NT2/D1 (cell line): ENCODE results near the gene HIPK2.

Experiments used
- DNase-seq: peaks from one replicate; pipeline ENCODE4 v3.0.0-alpha.2; 2011; ENCODE audit warnings: low read depth, low spot score
- H3K27me3 ChIP-seq: 2 replicates; pipeline ENCODE4 v1.6.0; 2011; ENCODE audit warnings: mild to moderate bottlenecking; ENCODE audit not compliant: insufficient read length, insufficient read depth
- H3K36me3 ChIP-seq: 2 replicates; pipeline ENCODE4 v1.6.1; 2011; ENCODE audit warnings: mild to moderate bottlenecking, low read length, mixed read lengths; ENCODE audit not compliant: insufficient read depth, insufficient read length
- H3K4me1 ChIP-seq: 2 replicates; pipeline ENCODE4 v1.5.1; 2011; ENCODE audit not compliant: insufficient read depth, insufficient read length
- H3K4me3 ChIP-seq: 2 replicates; pipeline ENCODE4 v1.5.1; 2011; ENCODE audit warnings: low read depth; ENCODE audit not compliant: insufficient read length
- H3K9ac ChIP-seq: 2 replicates; pipeline ENCODE4 v1.6.0; 2011; ENCODE audit warnings: low read depth; ENCODE audit not compliant: insufficient read length
- H3K9me3 ChIP-seq: 2 replicates; pipeline ENCODE4 v1.5.1; 2011; ENCODE audit warnings: mild to moderate bottlenecking, low read length; ENCODE audit not compliant: insufficient read depth
- SUZ12 ChIP-seq: IDR thresholded peaks from 2 replicates; pipeline ENCODE4 v1.6.1; 2011; ENCODE audit not compliant: insufficient read length, insufficient read depth; ENCODE audit errors: extremely low read depth
- YY1 ChIP-seq: IDR thresholded peaks from 2 replicates; pipeline ENCODE4 v1.6.1; 2011; ENCODE audit not compliant: insufficient read length, insufficient read depth
- ZNF274 ChIP-seq: IDR thresholded peaks from 2 replicates; pipeline ENCODE4 v1.6.1; 2011; ENCODE audit warnings: mild to moderate bottlenecking, low read depth, low read length

HIPK2 gene

GRCh38 chr7:139658908-139659675 is 118.7 kb downstream of the HIPK2 start:
- no peaks in the 10 kb centered on the region for H3K27me3 ChIP-seq
- TF ChIP-seq YY1 (no peak), SUZ12 (no peak), ZNF274 (no peak)
- H3K36me3 ChIP-seq = no peaks in the 10 kb centered on the region
- H3K9me3 ChIP-seq = no peaks in the 10 kb centered on the region
- no peak for DNase-seq
- no peak overlapping the region for H3K9ac ChIP-seq
- peaks cover 3% of the 10 kb centered on the region for H3K4me1 ChIP-seq
- no peak overlapping the region for H3K4me3 ChIP-seq

DNA sequence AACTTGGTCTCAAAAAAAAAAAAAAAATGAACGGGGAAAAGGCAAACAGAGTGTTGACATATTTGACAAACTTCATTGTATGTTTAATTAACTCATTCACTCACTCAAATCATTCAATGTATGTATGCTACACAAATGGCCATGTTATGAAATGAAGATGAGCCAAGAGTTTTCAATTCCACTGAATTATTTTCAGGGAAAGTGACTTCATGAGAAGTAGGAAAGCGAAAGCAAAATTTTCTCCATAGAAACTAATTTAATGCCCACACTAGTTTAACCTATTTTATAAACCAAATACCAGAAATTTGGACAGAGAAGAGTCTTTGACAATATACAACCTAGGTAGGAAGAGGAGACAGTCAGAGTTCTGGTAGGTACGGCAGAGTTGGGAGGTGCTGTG is 119.5 kb downstream of the HIPK2 start:
- H3K4me1 ChIP-seq = peaks cover 3% of the 10 kb centered on the region

DNA sequence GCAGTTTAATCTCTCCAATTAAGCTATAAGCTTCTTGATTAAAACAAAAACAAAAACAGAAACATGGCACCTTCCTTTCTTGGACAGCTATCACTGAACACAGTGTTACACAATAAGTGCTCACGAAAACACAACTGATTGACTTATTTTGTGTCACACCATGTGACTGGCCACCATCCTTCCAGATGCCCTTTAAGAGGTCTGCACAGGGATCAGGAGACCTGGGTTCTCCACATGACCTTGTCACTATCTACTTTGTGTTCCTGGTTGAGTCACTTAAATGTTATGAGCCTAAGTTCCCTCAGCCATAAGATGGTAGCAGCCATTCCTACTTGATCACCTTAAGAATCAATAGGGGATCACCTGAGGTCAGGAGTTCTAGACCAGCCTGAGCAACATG is 120.1 kb downstream of the HIPK2 start:
- Histone ChIP-seq H3K4me1 (peaks cover 3% of the 10 kb centered on the region), H3K36me3 (no peaks in the 10 kb centered on the region), H3K9ac (no peak overlapping the region), H3K4me3 (no peak overlapping the region), H3K27me3 (no peaks in the 10 kb centered on the region), H3K9me3 (no peaks in the 10 kb centered on the region)
- no peak for DNase-seq
- no peak for TF ChIP-seq YY1
- no peak for TF ChIP-seq SUZ12
- TF ChIP-seq ZNF274 = no peak

More for the DNA sequence above, 119.5 kb downstream of the HIPK2 start:
- H3K36me3 ChIP-seq = no peaks in the 10 kb centered on the region
- H3K9me3 ChIP-seq = no peaks in the 10 kb centered on the region
- DNase-seq = no peak
- H3K9ac ChIP-seq = no peak overlapping the region
- no peaks in the 10 kb centered on the region for H3K27me3 ChIP-seq
- no peak overlapping the region for H3K4me3 ChIP-seq
- TF ChIP-seq SUZ12 (no peak), ZNF274 (no peak), YY1 (no peak)

GRCh38 chr7:139656387-139656786 is 121.4 kb downstream of the HIPK2 start:
- no peak for DNase-seq
- Histone ChIP-seq H3K9me3 (no peaks in the 10 kb centered on the region), H3K36me3 (no peaks in the 10 kb centered on the region), H3K27me3 (no peaks in the 10 kb centered on the region), H3K9ac (no peak overlapping the region), H3K4me1 (peaks cover 5% of the 10 kb centered on the region), H3K4me3 (no peak overlapping the region)
- TF ChIP-seq YY1 = no peak
- no peak for TF ChIP-seq SUZ12
- TF ChIP-seq ZNF274 = no peak

GRCh38 chr7:139655305-139655704 is 122.5 kb downstream of the HIPK2 start:
- H3K9ac ChIP-seq = no peak overlapping the region
- no peak overlapping the region for H3K4me3 ChIP-seq
- peaks cover 5% of the 10 kb centered on the region for H3K4me1 ChIP-seq
- TF ChIP-seq SUZ12 (no peak), YY1 (no peak), ZNF274 (no peak)
- no peaks in the 10 kb centered on the region for H3K27me3 ChIP-seq
- no peaks in the 10 kb centered on the region for H3K9me3 ChIP-seq
- DNase-seq = no peak
- H3K36me3 ChIP-seq = no peaks in the 10 kb centered on the region

GRCh38 chr7:139654276-139655181 is 123.3 kb downstream of the HIPK2 start:
- no peak overlapping the region for H3K4me3 ChIP-seq
- H3K9me3 ChIP-seq = no peaks in the 10 kb centered on the region
- H3K9ac ChIP-seq = no peak overlapping the region
- no peaks in the 10 kb centered on the region for H3K36me3 ChIP-seq
- TF ChIP-seq YY1 = no peak
- no peak for TF ChIP-seq ZNF274
- TF ChIP-seq SUZ12 = no peak
- H3K4me1 ChIP-seq = peaks cover 5% of the 10 kb centered on the region
- no peak for DNase-seq
- H3K27me3 ChIP-seq = no peaks in the 10 kb centered on the region

DNA sequence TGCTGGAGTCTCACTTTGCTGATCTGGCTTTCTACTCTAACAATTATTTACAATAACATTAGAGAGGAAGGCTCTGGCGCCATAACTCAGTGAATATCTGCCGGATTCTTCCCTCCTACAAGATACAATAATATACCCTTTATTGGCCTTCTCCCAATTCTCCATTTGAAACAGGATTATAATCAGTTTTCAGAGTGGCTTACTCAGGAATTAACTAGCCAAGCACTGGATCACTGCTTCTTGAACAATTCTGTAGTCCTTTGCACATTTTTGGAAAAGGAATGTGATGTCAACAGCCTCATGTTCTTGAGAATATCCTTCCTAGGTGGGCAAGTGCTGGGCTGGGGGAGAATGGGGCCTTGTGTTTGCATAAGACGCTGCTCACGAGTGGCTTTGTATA is 125.9 kb downstream of the HIPK2 start:
- DNase-seq = no peak
- Histone ChIP-seq H3K27me3 (no peaks in the 10 kb centered on the region), H3K4me3 (no peak overlapping the region), H3K9me3 (no peaks in the 10 kb centered on the region), H3K4me1 (peaks cover 2% of the 10 kb centered on the region), H3K9ac (no peak overlapping the region), H3K36me3 (no peaks in the 10 kb centered on the region)
- TF ChIP-seq ZNF274 (no peak), YY1 (no peak), SUZ12 (no peak)
